Endothelial cell of umbilical vein (primary cell): ENCODE measurements around the gene BRD3.

Source experiments
- EZH2 ChIP-seq: IDR thresholded peaks from 2 replicates; pipeline ENCODE4 v1.6.1; 2012; ENCODE audit warnings: borderline replicate concordance, low read depth, mild to moderate bottlenecking, moderate library complexity, low read length, inconsistent platforms; ENCODE audit not compliant: severe bottlenecking
- GATA2 ChIP-seq: IDR thresholded peaks from 2 replicates; pipeline ENCODE4 v1.7.0; 2011; ENCODE audit warnings: low read depth, mild to moderate bottlenecking, moderate library complexity, mixed read lengths, low read length; ENCODE audit not compliant: insufficient read length, insufficient read depth
- POLR2A ChIP-seq: IDR thresholded peaks from 2 replicates; pipeline ENCODE4 v1.6.1; 2012; ENCODE audit warnings: low read depth, mild to moderate bottlenecking, control low read depth, low read length
- POLR2AphosphoS5 ChIP-seq: IDR thresholded peaks from 2 replicates; pipeline ENCODE4 v1.6.1; 2012; ENCODE audit warnings: low read depth, mild to moderate bottlenecking, control low read depth, low read length, moderate library complexity; ENCODE audit not compliant: insufficient read depth
- TF ChIP-seq, protein P1 (sequence below), 2 donors: IDR thresholded peaks; 1 replicate in 1 of 2; 2 replicates in 1 of 2; pipeline ENCODE4 v1.5.1; 2011; ENCODE audit warnings: low read length in 2 of 2, mild to moderate bottlenecking in 2 of 2, moderate library complexity in 2 of 2, control low read depth in 1 of 2, inconsistent platforms in 1 of 2, low read depth in 1 of 2; ENCODE audit not compliant: insufficient read depth in 1 of 2; ENCODE audit errors: extremely low read depth in 1 of 2

DNA sequence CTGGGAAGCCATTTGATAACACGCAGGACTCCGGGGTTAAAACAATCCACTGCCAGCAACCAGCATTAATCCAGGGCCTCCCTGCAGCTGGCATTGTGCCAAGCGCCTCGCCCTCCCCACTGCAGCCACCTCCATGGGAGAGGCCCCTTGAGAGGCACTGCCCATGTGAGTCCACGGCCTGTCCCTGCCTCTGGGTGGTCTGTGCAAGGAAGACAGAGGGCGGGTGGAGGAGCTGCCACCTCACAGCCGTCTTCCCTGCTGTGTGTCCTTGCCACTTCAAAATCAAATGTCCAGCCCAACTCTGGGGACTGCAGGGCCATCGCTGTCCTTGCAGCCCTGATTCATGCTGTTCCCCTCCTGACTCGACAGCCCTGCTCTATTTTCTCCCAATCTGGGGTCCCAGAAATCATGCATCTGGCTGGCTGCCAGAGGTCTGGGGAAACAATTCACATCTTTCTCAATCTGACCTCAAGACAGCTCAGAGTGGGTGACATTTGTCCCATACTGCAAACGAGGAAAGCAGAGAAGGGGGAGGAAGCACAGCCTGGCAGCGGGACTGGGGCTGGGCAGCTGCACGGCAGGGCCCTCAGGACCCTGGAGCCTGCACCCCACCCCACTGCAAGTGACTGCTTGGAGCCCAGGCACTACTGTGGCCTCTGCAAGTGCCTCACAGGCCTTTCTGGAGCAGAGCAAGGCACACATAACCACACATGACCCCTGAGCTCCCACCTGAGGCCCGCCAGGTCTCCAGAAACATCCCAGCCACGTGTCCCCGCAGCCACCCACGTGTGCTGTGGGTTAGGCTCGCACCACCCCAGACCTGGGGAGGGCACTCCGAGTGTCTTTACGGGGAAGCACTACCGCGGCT, 26.8 kb downstream of the BRD3 start:
- TF ChIP-seq, protein P1, sequence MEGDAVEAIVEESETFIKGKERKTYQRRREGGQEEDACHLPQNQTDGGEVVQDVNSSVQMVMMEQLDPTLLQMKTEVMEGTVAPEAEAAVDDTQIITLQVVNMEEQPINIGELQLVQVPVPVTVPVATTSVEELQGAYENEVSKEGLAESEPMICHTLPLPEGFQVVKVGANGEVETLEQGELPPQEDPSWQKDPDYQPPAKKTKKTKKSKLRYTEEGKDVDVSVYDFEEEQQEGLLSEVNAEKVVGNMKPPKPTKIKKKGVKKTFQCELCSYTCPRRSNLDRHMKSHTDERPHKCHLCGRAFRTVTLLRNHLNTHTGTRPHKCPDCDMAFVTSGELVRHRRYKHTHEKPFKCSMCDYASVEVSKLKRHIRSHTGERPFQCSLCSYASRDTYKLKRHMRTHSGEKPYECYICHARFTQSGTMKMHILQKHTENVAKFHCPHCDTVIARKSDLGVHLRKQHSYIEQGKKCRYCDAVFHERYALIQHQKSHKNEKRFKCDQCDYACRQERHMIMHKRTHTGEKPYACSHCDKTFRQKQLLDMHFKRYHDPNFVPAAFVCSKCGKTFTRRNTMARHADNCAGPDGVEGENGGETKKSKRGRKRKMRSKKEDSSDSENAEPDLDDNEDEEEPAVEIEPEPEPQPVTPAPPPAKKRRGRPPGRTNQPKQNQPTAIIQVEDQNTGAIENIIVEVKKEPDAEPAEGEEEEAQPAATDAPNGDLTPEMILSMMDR (IDR thresholded peaks at IDR 0.05; ENCODE audit: extremely low read depth in 1 of 2, insufficient read depth in 1 of 2, low read depth in 1 of 2, low read length in 2 of 2), result no peak
- TF ChIP-seq POLR2AphosphoS5, result no peak
- no peak for TF ChIP-seq POLR2A
- no peak for TF ChIP-seq EZH2
- TF ChIP-seq GATA2, result no peak
